HG03097 (cell line): Measurements from ENCODE around the gene CFAP77.

Experiments
- ATAC-seq: cut with Tn5 transposase; IDR thresholded peaks from one replicate; pipeline ENCODE4 v1.9.1; 2021; ENCODE audit not compliant: unreplicated experiment, low FRiP score

The CFAP77 gene

DNA sequence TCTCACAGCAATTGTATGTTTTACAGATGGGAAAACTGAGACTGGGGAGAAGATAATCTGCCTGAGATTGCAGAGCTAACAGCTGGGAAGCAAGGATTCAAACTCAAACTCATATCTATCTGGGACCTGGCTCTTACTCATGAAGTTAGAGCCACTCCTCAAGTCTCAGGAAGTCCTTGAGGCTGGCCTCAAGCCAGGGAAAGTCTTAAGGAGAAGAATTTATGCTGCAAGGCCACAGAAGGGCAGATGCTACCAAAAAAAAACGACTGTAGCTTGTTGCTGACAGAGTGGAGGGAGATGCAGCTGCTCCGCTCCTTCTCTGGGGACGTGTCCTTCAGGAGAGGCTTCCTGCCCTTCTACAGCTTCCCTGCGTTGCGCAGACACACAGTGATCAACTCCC is 212.1 kb downstream of the CFAP77 start:
- ATAC-seq, result no peak
